Hepatocyte (in vitro differentiated cells): Measurements from ENCODE around the gene FGF7.

ENCODE experiments used
- EZH2 ChIP-seq: fragments of 200-600 bp; sonication (generic); IDR thresholded peaks from 2 replicates; pipeline ENCODE4 v1.6.1; 2016; ENCODE audit warnings: antibody characterized with exemption, mild to moderate bottlenecking, borderline replicate concordance
- EZH2phosphoT487 ChIP-seq: fragments of 200-600 bp; sonication (generic); IDR thresholded peaks from one replicate; pipeline ENCODE4 v1.6.1; 2018; ENCODE audit warnings: antibody characterized with exemption, mild to moderate bottlenecking, low read depth, moderate library complexity; ENCODE audit not compliant: unreplicated experiment, severe bottlenecking
- TF ChIP-seq, protein P1 (sequence below): fragments of 200-600 bp; sonication (generic); IDR thresholded peaks from 2 replicates; pipeline ENCODE4 v1.5.1; 2016; ENCODE audit warnings: antibody characterized with exemption, mild to moderate bottlenecking; ENCODE audit not compliant: poor library complexity

DNA sequence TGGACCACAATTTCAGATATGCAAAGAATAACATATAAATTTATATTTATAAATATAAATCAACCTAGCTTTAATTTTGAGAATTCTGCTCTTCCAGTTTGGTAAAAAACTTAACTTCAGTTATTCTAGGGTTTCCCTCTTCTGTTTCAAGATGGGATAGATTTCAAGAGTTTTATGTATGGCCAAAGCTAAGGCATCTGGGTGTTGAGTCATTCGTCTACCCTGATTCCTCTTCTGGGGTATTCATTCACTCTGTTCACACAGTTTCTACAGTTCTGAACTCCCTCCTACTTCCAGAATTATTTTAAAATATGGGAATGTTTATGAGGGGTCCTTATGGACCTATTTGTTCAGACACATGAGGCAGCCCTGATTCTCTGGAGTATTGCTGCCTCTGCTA, 4.2 kb upstream of the FGF7 start:
- TF ChIP-seq EZH2 (no peak), EZH2phosphoT487 (no peak)
- TF ChIP-seq, protein P1, sequence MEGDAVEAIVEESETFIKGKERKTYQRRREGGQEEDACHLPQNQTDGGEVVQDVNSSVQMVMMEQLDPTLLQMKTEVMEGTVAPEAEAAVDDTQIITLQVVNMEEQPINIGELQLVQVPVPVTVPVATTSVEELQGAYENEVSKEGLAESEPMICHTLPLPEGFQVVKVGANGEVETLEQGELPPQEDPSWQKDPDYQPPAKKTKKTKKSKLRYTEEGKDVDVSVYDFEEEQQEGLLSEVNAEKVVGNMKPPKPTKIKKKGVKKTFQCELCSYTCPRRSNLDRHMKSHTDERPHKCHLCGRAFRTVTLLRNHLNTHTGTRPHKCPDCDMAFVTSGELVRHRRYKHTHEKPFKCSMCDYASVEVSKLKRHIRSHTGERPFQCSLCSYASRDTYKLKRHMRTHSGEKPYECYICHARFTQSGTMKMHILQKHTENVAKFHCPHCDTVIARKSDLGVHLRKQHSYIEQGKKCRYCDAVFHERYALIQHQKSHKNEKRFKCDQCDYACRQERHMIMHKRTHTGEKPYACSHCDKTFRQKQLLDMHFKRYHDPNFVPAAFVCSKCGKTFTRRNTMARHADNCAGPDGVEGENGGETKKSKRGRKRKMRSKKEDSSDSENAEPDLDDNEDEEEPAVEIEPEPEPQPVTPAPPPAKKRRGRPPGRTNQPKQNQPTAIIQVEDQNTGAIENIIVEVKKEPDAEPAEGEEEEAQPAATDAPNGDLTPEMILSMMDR, result no peak
